Mesenchymal stem cell (in vitro differentiated cells and primary cell): ENCODE measurements around the gene TEAD1.
A peak's percentile ranks its signal among the peaks of the same experiment; 100 is the strongest.

Source experiments
- DNase-seq: peaks from one replicate; pipeline ENCODE4 v3.0.0-alpha.2; 2013
- H2AFZ ChIP-seq: one replicate; pipeline ENCODE4 v1.6.1; 2013; ENCODE audit warnings: low read depth, mild to moderate bottlenecking, control low read depth, inconsistent platforms, low read length, moderate library complexity
- H2AK5ac ChIP-seq: 2 replicates; pipeline ENCODE4 v1.6.1; 2013; ENCODE audit warnings: low read length, moderate library complexity, mild to moderate bottlenecking, inconsistent platforms; ENCODE audit not compliant: severe bottlenecking
- H2BK120ac ChIP-seq: one replicate; pipeline ENCODE4 v1.6.1; 2013; ENCODE audit warnings: low read depth, mild to moderate bottlenecking, inconsistent platforms, low read length, moderate library complexity
- H2BK12ac ChIP-seq, 2 experiments: one replicate each; pipeline ENCODE4 v1.6.1; 2013; ENCODE audit warnings: inconsistent platforms in 2 of 2, low read length in 2 of 2, mild to moderate bottlenecking in 2 of 2, moderate library complexity in 2 of 2, control low read depth in 1 of 2
- H2BK15ac ChIP-seq: one replicate; pipeline ENCODE4 v1.6.1; 2013; ENCODE audit warnings: mild to moderate bottlenecking, low read depth, inconsistent platforms; ENCODE audit not compliant: poor library complexity, severe bottlenecking
- H2BK5ac ChIP-seq: 2 replicates; pipeline ENCODE4 v1.6.1; 2013; ENCODE audit warnings: low read depth, mild to moderate bottlenecking, low read length, control low read depth, inconsistent platforms; ENCODE audit not compliant: poor library complexity, severe bottlenecking
- H3K14ac ChIP-seq, 2 experiments: one replicate each; pipeline ENCODE4 v1.6.1; 2013; ENCODE audit warnings: inconsistent platforms in 2 of 2, low read length in 2 of 2, control low read depth in 1 of 2, mild to moderate bottlenecking in 1 of 2, moderate library complexity in 1 of 2
- H3K18ac ChIP-seq, 2 experiments: one replicate each; pipeline ENCODE4 v1.6.1; 2013; ENCODE audit warnings: inconsistent platforms in 2 of 2, low read length in 2 of 2, control low read depth in 1 of 2, low read depth in 1 of 2, mild to moderate bottlenecking in 1 of 2
- H3K23ac ChIP-seq, 2 experiments: one replicate each; pipeline ENCODE4 v1.6.1; 2013; ENCODE audit warnings: inconsistent platforms in 2 of 2, low read length in 2 of 2, mild to moderate bottlenecking in 2 of 2, moderate library complexity in 2 of 2, control low read depth in 1 of 2
- H3K27ac ChIP-seq: 2 replicates; pipeline ENCODE4 v1.5.1; 2013; ENCODE audit warnings: mild to moderate bottlenecking, moderate library complexity, low read length, control low read depth, inconsistent platforms; ENCODE audit not compliant: poor library complexity, severe bottlenecking
- H3K27me3 ChIP-seq, 2 experiments: 2 replicates each; pipeline versions ENCODE4 v1.6.1 to v1.7.0; 2013; ENCODE audit warnings: low read length in 2 of 2, mild to moderate bottlenecking in 2 of 2, moderate library complexity in 2 of 2, control low read depth in 1 of 2, inconsistent platforms in 1 of 2; ENCODE audit not compliant: control insufficient read depth in 1 of 2, insufficient read depth in 1 of 2
- H3K36me3 ChIP-seq, 2 experiments: 2 replicates each; pipeline versions ENCODE4 v1.6.1 to v1.7.0; 2013; ENCODE audit warnings: low read length in 2 of 2, control low read depth in 1 of 2, inconsistent platforms in 1 of 2, low read depth in 1 of 2, mild to moderate bottlenecking in 1 of 2; ENCODE audit not compliant: insufficient read depth in 2 of 2, control insufficient read depth in 1 of 2
- H3K4ac ChIP-seq, 2 experiments: one replicate each; pipeline ENCODE4 v1.6.1; 2013; ENCODE audit warnings: inconsistent platforms in 2 of 2, low read length in 2 of 2, mild to moderate bottlenecking in 2 of 2, moderate library complexity in 2 of 2, control low read depth in 1 of 2, low read depth in 1 of 2
- H3K4me1 ChIP-seq: 2 replicates; pipeline ENCODE4 v1.6.1; 2013; ENCODE audit warnings: low read depth, low read length, control low read depth; ENCODE audit not compliant: control insufficient read depth, insufficient read depth
- H3K4me2 ChIP-seq: 2 replicates; pipeline ENCODE4 v1.6.1; 2013; ENCODE audit warnings: low read length, mild to moderate bottlenecking, inconsistent platforms; ENCODE audit not compliant: poor library complexity, severe bottlenecking
- H3K4me3 ChIP-seq, 2 experiments: 2 replicates each; pipeline versions ENCODE4 v1.5.1 to v1.7.0; 2013; ENCODE audit warnings: low read length in 2 of 2, mild to moderate bottlenecking in 2 of 2, control low read depth in 1 of 2, low read depth in 1 of 2; ENCODE audit not compliant: insufficient read depth in 1 of 2
- H3K79me1 ChIP-seq: replicated peaks from 2 replicates; pipeline ENCODE4 v1.6.1; 2013; ENCODE audit warnings: mild to moderate bottlenecking, control low read depth, low read length, inconsistent platforms; ENCODE audit not compliant: poor library complexity, severe bottlenecking
- H3K9ac ChIP-seq: 2 replicates; pipeline ENCODE4 v1.7.0; 2013; ENCODE audit warnings: mild to moderate bottlenecking, low read length, moderate library complexity
- H3K9me3 ChIP-seq: 2 replicates; pipeline ENCODE4 v1.7.0; 2013; ENCODE audit warnings: mild to moderate bottlenecking, low read length; ENCODE audit not compliant: control insufficient read depth
- H4K8ac ChIP-seq: one replicate; pipeline ENCODE4 v1.6.1; 2013; ENCODE audit warnings: inconsistent platforms, mild to moderate bottlenecking, low read length, moderate library complexity
- H4K91ac ChIP-seq: one replicate; pipeline ENCODE4 v1.6.1; 2013; ENCODE audit warnings: mild to moderate bottlenecking, low read length, inconsistent platforms
- WGBS: methylation state at CpG from one replicate; pipeline ENCODE4 v1.1.7; 2013; ENCODE audit warnings: mixed read lengths; 5-methylcytosine and 5-hydroxymethylcytosine counted together

TEAD1 gene

DNA sequence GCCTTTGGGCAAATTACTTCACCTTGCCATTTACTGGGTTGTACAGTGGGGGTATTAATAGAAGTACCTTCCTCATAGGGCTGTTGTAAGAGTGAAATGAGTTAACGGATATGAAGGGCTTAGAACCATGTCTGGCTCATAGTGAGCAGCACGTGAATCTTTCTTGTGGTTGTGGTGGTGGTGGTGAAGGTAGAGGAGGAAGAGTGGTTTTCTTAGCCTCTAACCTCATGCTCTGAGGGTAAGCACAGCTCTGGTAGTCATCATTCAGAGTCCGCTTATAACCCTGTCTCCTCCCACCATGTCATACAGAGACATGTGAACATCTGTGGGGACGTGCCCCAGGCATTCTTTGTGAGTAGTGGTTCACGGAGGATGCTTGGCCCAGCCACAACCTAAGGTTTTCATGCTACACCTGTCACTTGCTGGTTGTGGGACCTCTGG is 43.6 kb downstream of the TEAD1 start:
- Histone ChIP-seq H2BK120ac (no peak overlapping the region), H2BK15ac (peak overlapping the region; percentile 49), H3K4ac (no peak overlapping the region), H3K18ac (peak overlapping the region in 1 of 2 experiments; percentile 13), H3K79me1 (peaks cover 24% of the 10 kb centered on the region), H2AK5ac (peak overlapping the region; percentile 54), H3K36me3 (peaks cover 3 to 16% of the 10 kb centered on the region in 2 experiments), H4K8ac (no peak overlapping the region), H3K4me1 (peaks cover 36% of the 10 kb centered on the region), H3K9ac (no peak overlapping the region), H3K14ac (no peak overlapping the region), H2BK12ac (no peak overlapping the region), H3K4me2 (no peak overlapping the region), H4K91ac (no peak overlapping the region), H2BK5ac (no peak overlapping the region), H3K4me3 (no peak overlapping the region), H3K27ac (peak overlapping the region; percentile 63), H2AFZ (no peak overlapping the region), H3K23ac (no peak overlapping the region), H3K27me3 (no peaks in the 10 kb centered on the region), H3K9me3 (no peaks in the 10 kb centered on the region)
- DNase-seq = no peak
- WGBS = 89% methylated on average over 5 of the region's 5 CpGs

DNA sequence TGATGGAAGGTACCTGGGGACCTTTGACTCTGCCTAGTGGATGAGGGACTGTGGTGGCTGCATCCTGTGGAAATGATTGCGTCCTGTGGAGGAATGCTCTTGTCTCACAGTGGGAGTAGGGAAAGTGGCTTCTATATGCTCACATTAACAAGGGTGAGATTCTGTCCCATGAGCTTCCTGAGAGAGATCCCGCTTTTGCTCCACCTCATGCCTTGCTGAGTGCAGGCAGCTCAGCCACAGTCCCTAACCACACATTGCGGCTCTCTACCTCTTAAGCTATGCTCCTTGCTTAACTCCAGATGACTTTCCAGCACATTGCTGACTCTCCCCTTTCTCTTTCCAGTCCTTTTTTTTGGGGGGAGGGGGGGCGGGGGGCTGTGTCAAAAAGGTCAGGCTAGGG is 45.0 kb downstream of the TEAD1 start:
- Histone ChIP-seq H2BK5ac (no peak overlapping the region), H3K4me2 (no peak overlapping the region), H2BK120ac (no peak overlapping the region), H2AFZ (no peak overlapping the region), H2BK12ac (peak overlapping the region in 1 of 2 experiments; percentile 45), H3K9me3 (no peaks in the 10 kb centered on the region), H3K14ac (peak overlapping the region in 1 of 2 experiments; percentile 35), H3K4me1 (peaks cover 38% of the 10 kb centered on the region), H3K4me3 (no peak overlapping the region), H3K27ac (no peak overlapping the region), H3K27me3 (no peaks in the 10 kb centered on the region), H2BK15ac (peak overlapping the region; percentile 68), H3K23ac (no peak overlapping the region), H2AK5ac (peak overlapping the region; percentile 83), H4K8ac (peak overlapping the region; percentile 38), H4K91ac (peak overlapping the region; percentile 45), H3K4ac (peak overlapping the region; percentile 24 to 57), H3K18ac (peak overlapping the region in 1 of 2 experiments; percentile 65), H3K79me1 (peaks cover 20% of the 10 kb centered on the region), H3K9ac (no peak overlapping the region), H3K36me3 (peaks cover 3 to 16% of the 10 kb centered on the region in 2 experiments)
- 83% methylated on average over 2 of the region's 4 CpGs for WGBS
- DNase-seq = peak; percentile 64

DNA sequence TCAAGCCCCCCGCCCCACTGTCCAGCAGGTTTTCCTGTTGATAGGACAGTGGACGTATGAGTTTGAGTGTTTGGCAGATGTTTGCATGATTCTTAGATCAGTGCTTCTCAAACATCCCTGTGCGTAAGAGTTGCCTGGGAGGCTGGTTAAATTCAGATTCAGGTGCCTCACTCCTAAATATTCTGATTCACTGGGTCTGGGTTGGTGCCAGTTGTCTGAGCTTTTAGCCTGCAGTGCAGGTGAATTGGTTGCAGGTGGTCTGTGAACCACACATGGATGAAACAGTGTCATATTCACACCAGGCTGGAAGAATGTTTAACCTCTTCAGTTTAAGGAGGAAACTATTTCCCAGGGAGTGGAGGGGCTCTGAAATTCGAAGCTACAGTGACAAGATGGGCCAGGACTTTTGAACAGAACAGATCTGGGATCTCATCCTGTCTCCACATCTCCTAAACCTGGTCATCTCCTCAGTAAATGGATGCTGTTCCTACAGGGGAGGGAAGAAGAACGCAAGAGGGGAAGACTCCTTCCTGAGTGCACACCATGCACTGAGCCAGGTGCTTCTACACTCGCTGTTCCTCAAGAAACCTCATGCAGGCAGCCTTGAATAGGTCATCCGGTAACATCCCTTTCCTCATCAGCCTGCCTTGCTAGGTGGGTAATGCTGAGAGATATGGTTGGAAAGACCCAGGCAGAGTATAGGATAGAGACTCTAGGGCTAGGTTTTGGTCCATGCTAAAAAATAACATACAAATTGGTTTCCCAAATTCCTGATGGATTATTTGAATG is 47.8 kb downstream of the TEAD1 start:
- no peak overlapping the region for H3K4me3 ChIP-seq
- peaks cover 10% of the 10 kb centered on the region for H3K79me1 ChIP-seq
- no peak overlapping the region for H2AFZ ChIP-seq
- DNase-seq = no peak
- peak overlapping the region; percentile 7 to 45 for H2BK12ac ChIP-seq
- peak overlapping the region; percentile 42 for H2BK120ac ChIP-seq
- H3K36me3 ChIP-seq = peaks cover 0 to 8% of the 10 kb centered on the region in 2 experiments
- WGBS = 94% methylated on average over 7 of the region's 7 CpGs
- peaks cover 42% of the 10 kb centered on the region for H3K4me1 ChIP-seq
- peak overlapping the region; percentile 46 for H4K8ac ChIP-seq
- H2BK5ac ChIP-seq = no peak overlapping the region
- no peak overlapping the region for H3K14ac ChIP-seq
- H2BK15ac ChIP-seq = no peak overlapping the region
- H3K4ac ChIP-seq = peak overlapping the region in 1 of 2 experiments; percentile 19
- H3K18ac ChIP-seq = peak overlapping the region; percentile 6 to 22
- H3K9ac ChIP-seq = no peak overlapping the region
- no peak overlapping the region for H2AK5ac ChIP-seq
- H3K23ac ChIP-seq = no peak overlapping the region
- no peaks in the 10 kb centered on the region for H3K27me3 ChIP-seq
- no peak overlapping the region for H3K4me2 ChIP-seq
- H4K91ac ChIP-seq = no peak overlapping the region
- H3K9me3 ChIP-seq = no peaks in the 10 kb centered on the region
- H3K27ac ChIP-seq = no peak overlapping the region

DNA sequence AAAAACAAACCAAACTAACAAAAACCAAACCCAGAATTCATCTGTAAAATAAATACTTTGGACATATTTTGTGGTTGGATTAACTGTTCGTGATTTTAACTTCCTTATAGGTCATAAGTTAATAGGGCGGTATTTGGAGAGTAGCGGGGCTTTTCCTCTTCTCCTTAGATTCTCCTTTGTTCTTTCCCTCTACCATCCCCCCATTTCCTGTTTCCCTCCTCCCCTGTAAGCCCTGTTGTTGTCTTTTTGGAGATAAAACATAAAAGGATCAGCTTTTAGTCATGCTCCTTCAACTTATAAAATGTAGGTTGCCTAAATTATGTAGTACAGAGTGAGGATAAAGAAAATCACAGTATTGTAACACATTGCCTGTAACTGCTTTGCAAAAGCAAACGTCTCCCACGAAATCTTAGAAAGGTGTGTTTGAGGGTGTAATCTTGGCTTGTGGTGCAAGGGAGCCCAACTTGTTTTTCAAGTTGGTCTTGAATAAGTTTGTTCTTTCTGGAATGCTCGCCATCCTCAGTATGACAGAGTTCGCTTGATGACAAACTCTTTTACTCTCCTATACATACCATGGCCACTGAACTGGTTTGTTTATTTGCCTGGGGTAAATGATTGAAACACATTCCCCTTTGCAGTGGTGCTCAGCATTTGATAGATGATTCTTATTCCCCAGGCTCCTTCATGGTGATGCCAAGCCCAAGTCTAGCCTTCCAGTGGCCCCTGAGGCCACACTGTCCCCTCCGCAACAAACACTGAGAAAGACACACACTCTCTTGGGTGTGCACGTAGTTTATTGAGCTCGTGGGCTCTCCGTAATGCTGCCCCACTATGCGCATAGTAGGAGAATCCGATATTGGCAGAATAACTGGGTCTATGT is 49.4 kb downstream of the TEAD1 start:
- no peak overlapping the region for H3K9ac ChIP-seq
- H4K8ac ChIP-seq = peak overlapping the region; percentile 81
- peak overlapping the region; percentile 94 for H3K27ac ChIP-seq
- peaks cover 39% of the 10 kb centered on the region for H3K4me1 ChIP-seq
- no peak overlapping the region for H3K23ac ChIP-seq
- peak; percentile 63 for DNase-seq
- H3K27me3 ChIP-seq = no peaks in the 10 kb centered on the region
- no peak overlapping the region for H3K4me3 ChIP-seq
- H3K18ac ChIP-seq = peak overlapping the region; percentile 86 to 87
- peaks cover 10% of the 10 kb centered on the region for H3K79me1 ChIP-seq
- no peak overlapping the region for H2BK120ac ChIP-seq
- 50% methylated on average over 8 of the region's 13 CpGs for WGBS
- peak overlapping the region; percentile 40 to 98 for H2BK12ac ChIP-seq
- no peaks in the 10 kb centered on the region for H3K9me3 ChIP-seq
- H2AK5ac ChIP-seq = no peak overlapping the region
- H3K4me2 ChIP-seq = peak overlapping the region; percentile 39
- no peak overlapping the region for H3K14ac ChIP-seq
- H3K4ac ChIP-seq = peak overlapping the region in 1 of 2 experiments; percentile 77
- peak overlapping the region; percentile 15 for H2BK5ac ChIP-seq
- H3K36me3 ChIP-seq = peaks cover 0 to 5% of the 10 kb centered on the region in 2 experiments
- H4K91ac ChIP-seq = peak overlapping the region; percentile 81
- H2AFZ ChIP-seq = no peak overlapping the region
- no peak overlapping the region for H2BK15ac ChIP-seq
